Suprapubic skin (tissue), 4 donors: Measurements from ENCODE around the gene KAZN. TPM values are rescaled to one million over a fixed set of nuclear protein-coding genes. Genes with fewer than 3 reads are reported as not detected.

Experiments
- DNase-seq, 2 donors: peaks; one replicate each; pipeline ENCODE4 v3.0.0-alpha.2; 2019; ENCODE audit warnings: low spot score in 2 of 2
- H3K27ac ChIP-seq: fragments of 200-600 bp; sonication (generic); one replicate; pipeline ENCODE4 v1.5.1; 2019
- H3K27me3 ChIP-seq: fragments of 200-600 bp; sonication (generic); one replicate; pipeline ENCODE4 v1.5.1; 2019
- H3K36me3 ChIP-seq: fragments of 200-600 bp; sonication (generic); one replicate; pipeline ENCODE4 v1.5.1; 2019
- H3K4me1 ChIP-seq: fragments of 200-600 bp; sonication (generic); one replicate; pipeline ENCODE4 v1.5.1; 2019
- H3K4me3 ChIP-seq: fragments of 200-600 bp; sonication (generic); one replicate; pipeline ENCODE4 v1.5.1; 2019; ENCODE audit warnings: mild to moderate bottlenecking
- H3K9me3 ChIP-seq: fragments of 200-600 bp; sonication (generic); one replicate; pipeline ENCODE4 v1.5.1; 2019
- CTCF ChIP-seq, 2 donors: fragments of 200-600 bp in 1 of 2; fragments of 450-650 bp in 1 of 2; sonication (generic) in 1 of 2; IDR thresholded peaks; one replicate each; pipeline ENCODE4 v1.5.1; 2016 to 2019; ENCODE audit warnings: antibody characterized with exemption in 2 of 2, mild to moderate bottlenecking in 1 of 2, moderate library complexity in 1 of 2
- EP300 ChIP-seq: sonication (generic); formaldehyde crosslinking; IDR thresholded peaks from one replicate; pipeline ENCODE4 v1.6.1; 2017; ENCODE audit warnings: antibody characterized with exemption
- POLR2A ChIP-seq, 2 donors: fragments of 450-650 bp; IDR thresholded peaks; one replicate each; pipeline ENCODE4 v1.6.1; 2017; ENCODE audit warnings: antibody characterized with exemption in 2 of 2, mild to moderate bottlenecking in 2 of 2, moderate library complexity in 2 of 2
- POLR2AphosphoS5 ChIP-seq, 3 donors: sonication (generic); formaldehyde crosslinking; IDR thresholded peaks; one replicate each; pipeline ENCODE4 v1.6.1; 2017; ENCODE audit warnings: antibody characterized with exemption in 3 of 3
- WGBS: methylation state at CpG from one replicate; pipeline ENCODE4 v1.1.5; 2018; 5-methylcytosine and 5-hydroxymethylcytosine counted together
- total RNA-seq, 4 donors: library from RNA; depleted of rRNA; stranded (reverse); fragments of >200 nt; gene quantifications; one replicate each; pipeline ENCODE4 v1.1.0, GENCODE V29; 2016

KAZN gene
- total RNA-seq, 4 donors from 2014 or later, result 29.2 to 37.5 (median 31.7) TPM

GRCh38 chr1:15053153-15053552 lies 454.7 kb downstream of the KAZN start:
- H3K36me3 ChIP-seq, result peaks cover 22% of the 10 kb centered on the region
- H3K9me3 ChIP-seq, result no peaks in the 10 kb centered on the region
- DNase-seq, result no peak
- TF ChIP-seq CTCF (IDR thresholded peaks at IDR 0.05) (no peak), POLR2AphosphoS5 (IDR thresholded peaks at IDR 0.05) (no peak), POLR2A (IDR thresholded peaks at IDR 0.05) (no peak), EP300 (no peak)
- H3K27me3 ChIP-seq, result no peaks in the 10 kb centered on the region
- no peak overlapping the region for H3K4me3 ChIP-seq
- no CpG with 5 or more reads among the region's 9 CpGs for WGBS
- no peak overlapping the region for H3K27ac ChIP-seq
- no peaks in the 10 kb centered on the region for H3K4me1 ChIP-seq

- peaks cover 47% of the 10 kb centered on the region for H3K36me3 ChIP-seq
- no peak for DNase-seq
- WGBS, result 95% methylated on average over 29 of the region's 29 CpGs
- TF ChIP-seq POLR2AphosphoS5 (IDR thresholded peaks at IDR 0.05) (no peak), CTCF (IDR thresholded peaks at IDR 0.05) (no peak), EP300 (no peak), POLR2A (IDR thresholded peaks at IDR 0.05) (no peak)
- H3K27ac ChIP-seq, result no peak overlapping the region
- H3K9me3 ChIP-seq, result no peaks in the 10 kb centered on the region
- no peaks in the 10 kb centered on the region for H3K27me3 ChIP-seq
- H3K4me3 ChIP-seq, result no peak overlapping the region
- no peaks in the 10 kb centered on the region for H3K4me1 ChIP-seq
Observed at GRCh38 chr1:15055736-15056415, 457.4 kb downstream of the KAZN start.

GRCh38 chr1:15056515-15057285 lies 458.2 kb downstream of the KAZN start:
- 95% methylated on average over 4 of the region's 4 CpGs for WGBS

GRCh38 chr1:15057834-15058233 lies 459.3 kb downstream of the KAZN start:
- H3K36me3 ChIP-seq, result peaks cover 67% of the 10 kb centered on the region
- TF ChIP-seq POLR2A (IDR thresholded peaks at IDR 0.05) (no peak), CTCF (IDR thresholded peaks at IDR 0.05) (no peak), POLR2AphosphoS5 (IDR thresholded peaks at IDR 0.05) (no peak), EP300 (no peak)
- no peaks in the 10 kb centered on the region for H3K27me3 ChIP-seq
- WGBS, result 89% methylated on average over 4 of the region's 5 CpGs
- peaks cover 5% of the 10 kb centered on the region for H3K9me3 ChIP-seq
- H3K4me3 ChIP-seq, result no peak overlapping the region
- H3K4me1 ChIP-seq, result no peaks in the 10 kb centered on the region
- DNase-seq, result no peak
- no peak overlapping the region for H3K27ac ChIP-seq

More at GRCh38 chr1:15056515-15057285, 458.2 kb downstream of the KAZN start:
- DNase-seq, result no peak
- no peaks in the 10 kb centered on the region for H3K4me1 ChIP-seq
- H3K4me3 ChIP-seq, result no peak overlapping the region
- peaks cover 55% of the 10 kb centered on the region for H3K36me3 ChIP-seq
- H3K27ac ChIP-seq, result no peak overlapping the region
- TF ChIP-seq EP300, result no peak
- no peak for TF ChIP-seq POLR2AphosphoS5 (IDR thresholded peaks at IDR 0.05)
- TF ChIP-seq POLR2A (IDR thresholded peaks at IDR 0.05), result no peak
- no peak for TF ChIP-seq CTCF (IDR thresholded peaks at IDR 0.05)
- no peaks in the 10 kb centered on the region for H3K9me3 ChIP-seq
- H3K27me3 ChIP-seq, result no peaks in the 10 kb centered on the region

GRCh38 chr1:15058261-15058660 lies 459.8 kb downstream of the KAZN start:
- WGBS, result no CpG with 5 or more reads among the region's 2 CpGs
- no peak for DNase-seq
- no peak overlapping the region for H3K27ac ChIP-seq
- H3K9me3 ChIP-seq, result peaks cover 5% of the 10 kb centered on the region
- TF ChIP-seq POLR2AphosphoS5 (IDR thresholded peaks at IDR 0.05), result no peak
- H3K27me3 ChIP-seq, result no peaks in the 10 kb centered on the region
- H3K4me1 ChIP-seq, result no peaks in the 10 kb centered on the region
- H3K4me3 ChIP-seq, result no peak overlapping the region
- peaks cover 71% of the 10 kb centered on the region for H3K36me3 ChIP-seq
